Myocyte (in vitro differentiated cells): ENCODE measurements around the gene EVX2. TPM values are rescaled to one million over a fixed set of nuclear protein-coding genes. Genes with fewer than 3 reads are reported as not detected.
A peak's percentile ranks its signal among the peaks of the same experiment; 100 is the strongest.

Source experiments
- DNase-seq: peaks from one replicate; pipeline ENCODE4 v3.0.0-alpha.2; 2012; ENCODE audit warnings: low read depth
- total RNA-seq: library from RNA; depleted of rRNA; stranded (reverse); fragments of >200 nt; gene quantifications from 2 replicates; pipeline ENCODE4 v1.2.3, GENCODE V29; 2014

The EVX2 gene
- total RNA-seq, 1 donor from 2014 or later = not detected

- no peak for DNase-seq
Observed at GRCh38 chr2:176067589-176068418, 16.0 kb downstream of the EVX2 start.

- DNase-seq = no peak
Observed at GRCh38 chr2:176066645-176067588, 16.8 kb downstream of the EVX2 start.

DNA sequence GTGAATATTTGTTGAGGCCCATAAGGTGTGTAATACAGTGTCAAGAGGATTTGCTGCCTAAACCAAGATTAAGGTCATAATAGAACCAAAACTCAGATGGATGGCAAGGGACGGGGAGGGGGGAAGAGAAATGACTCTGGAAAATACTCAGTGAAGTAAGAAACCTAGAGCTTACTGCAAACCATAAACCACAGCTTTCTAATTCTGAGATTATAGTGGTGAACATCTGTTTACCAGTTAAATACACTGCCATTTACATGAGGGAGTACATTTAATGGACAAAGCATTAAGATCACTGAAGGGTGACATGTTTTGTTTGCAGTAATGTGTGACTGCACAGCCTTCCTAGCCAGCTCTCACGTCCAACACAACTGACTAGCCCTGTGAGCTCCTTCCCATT lies 19.8 kb downstream of the EVX2 start:
- no peak for DNase-seq

- peak; percentile 29 for DNase-seq
Observed at GRCh38 chr2:176056406-176056805, 27.4 kb downstream of the EVX2 start.

DNA sequence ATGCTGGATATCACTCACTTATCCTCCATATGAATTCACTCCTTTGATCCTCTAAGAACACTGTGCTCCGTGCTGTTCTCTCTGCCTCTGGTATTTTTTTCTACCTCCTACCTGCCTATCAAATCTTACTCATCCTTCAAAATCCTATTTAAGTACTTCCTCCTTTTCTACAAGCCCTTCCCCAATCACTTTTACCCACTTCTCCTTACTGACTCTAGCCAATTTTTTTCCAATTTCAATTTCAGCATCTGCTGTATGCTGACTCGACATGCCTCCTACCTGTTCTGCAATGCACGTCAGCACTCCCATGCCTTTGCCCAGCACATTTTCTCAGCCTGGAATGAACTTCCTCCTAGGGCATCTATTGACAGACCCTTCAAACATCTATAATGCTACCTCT lies 44.4 kb downstream of the EVX2 start:
- DNase-seq = no peak

DNA sequence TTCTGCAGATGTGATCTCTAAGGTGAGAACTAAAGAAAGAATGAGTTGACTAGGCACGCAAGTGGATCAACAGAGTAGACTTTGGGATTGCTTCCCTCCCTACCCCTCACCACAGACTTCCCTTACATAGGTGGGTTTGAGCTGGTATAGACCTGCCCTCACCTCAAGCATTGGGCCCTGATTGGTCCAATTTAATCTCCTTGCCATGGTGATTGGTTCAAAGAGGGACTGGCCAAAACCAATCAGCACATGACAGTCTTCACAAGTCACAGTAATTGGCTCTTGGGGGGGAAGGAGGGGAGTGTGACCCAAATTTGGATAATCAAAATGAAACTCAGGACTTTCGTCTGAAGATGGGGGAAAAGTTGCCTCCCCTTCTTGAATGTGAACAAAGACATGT lies 45.1 kb downstream of the EVX2 start:
- no peak for DNase-seq

GRCh38 chr2:176035013-176035691 lies 48.6 kb downstream of the EVX2 start:
- DNase-seq = peak; percentile 19

DNA sequence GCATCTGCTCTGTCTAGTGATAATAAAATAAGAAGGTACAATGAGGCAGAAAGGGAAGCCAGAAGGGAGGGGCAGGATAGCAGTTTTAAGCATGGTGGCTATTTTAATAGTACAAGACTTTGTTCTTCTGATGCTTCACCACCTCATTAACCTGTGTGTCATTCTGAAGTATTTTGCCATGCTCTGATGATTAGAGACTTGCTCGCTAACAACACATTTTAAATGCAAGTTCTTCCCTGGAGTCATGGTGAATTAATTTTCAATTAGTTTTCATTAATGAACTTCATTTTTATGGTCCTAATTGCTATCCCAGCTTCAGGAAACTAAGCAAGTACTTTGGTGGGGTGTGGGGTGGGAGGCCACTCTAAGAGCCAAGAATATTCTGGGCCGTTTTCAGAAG lies 56.0 kb downstream of the EVX2 start:
- no peak for DNase-seq

Other genes starting within 250 kb of the EVX2 start
- gene LNPK, start 81.7 kb downstream of the EVX2 start, total RNA-seq = 34.4 and 51.5 TPM in 2 replicates
- gene HOXD13, start 8.8 kb upstream of the EVX2 start, total RNA-seq = not detected in 2 replicates
- gene HOXD12, start 15.8 kb upstream of the EVX2 start, total RNA-seq = not detected in 2 replicates
- not detected in 2 replicates for gene HOXD11, start 23.3 kb upstream of the EVX2 start, total RNA-seq
- not detected in 2 replicates for gene HOXD10, start 32.8 kb upstream of the EVX2 start, total RNA-seq
- 0.16 and 0.29 TPM in 2 replicates for gene HOXD9, start 38.8 kb upstream of the EVX2 start, total RNA-seq
- gene HOXD8, start 45.7 kb upstream of the EVX2 start, total RNA-seq = 0.88 and 2.2 TPM in 2 replicates
- gene HOXD4, start 67.6 kb upstream of the EVX2 start, total RNA-seq = not detected in 2 replicates
- not detected in 2 replicates for gene HOXD3, start 73.3 kb upstream of the EVX2 start, total RNA-seq
- not detected in 2 replicates for gene HOXD1, start 104.7 kb upstream of the EVX2 start, total RNA-seq
- 50.1 and 52.2 TPM in 2 replicates for gene MTX2, start 185.5 kb upstream of the EVX2 start, total RNA-seq